ENCODE results near the gene HYAL3. TPM values are rescaled to one million over a fixed set of nuclear protein-coding genes. Genes with fewer than 3 reads are reported as not detected.

HYAL3 gene
- total and polyA plus RNA-seq, 2 of the 13 experiments (the other 11 are each of a cell fraction or from before 2014, with no cell fraction given), result 5.5 to 10.4 TPM

- TF ChIP-seq TBL1XR1 (IDR thresholded peaks at IDR 0.05; ENCODE audit: borderline replicate concordance, low read length, partially characterized antibody), result no peak
- no peak for TF ChIP-seq GPBP1L1 (CRISPR knock-in tag; IDR thresholded peaks at IDR 0.05)
- TF ChIP-seq ZNF605 (CRISPR knock-in tag; IDR thresholded peaks at IDR 0.05), result no peak; the same call in 1 of the 2 replicates
- 0 out of 2 replicates have a peak, but pooled peaks have one; percentile 13 for TF ChIP-seq KLF6 (CRISPR knock-in tag; IDR thresholded peaks at IDR 0.05)
- peak; percentile 70 for TF ChIP-seq ZNF501 (CRISPR knock-in tag; IDR thresholded peaks at IDR 0.05)
- TF ChIP-seq ATF7 (IDR thresholded peaks at IDR 0.05), result no peak
- TF ChIP-seq ATF7 (CRISPR knock-in tag; IDR thresholded peaks at IDR 0.05), result peak; percentile 59; the same call in 1 of the 2 replicates
- no peak for TF ChIP-seq ZNF263 (CRISPR knock-in tag; IDR thresholded peaks at IDR 0.05)
- peak; percentile 37 for TF ChIP-seq ZNF407 (CRISPR knock-in tag; IDR thresholded peaks at IDR 0.05; ENCODE audit: not compliant biosample characterization)
- no peak for TF ChIP-seq KDM4B (CRISPR knock-in tag; IDR thresholded peaks at IDR 0.05)
- TF ChIP-seq NFKBIZ (CRISPR knock-in tag; IDR thresholded peaks at IDR 0.05), result no peak
- TF ChIP-seq ZSCAN22 (CRISPR knock-in tag; IDR thresholded peaks at IDR 0.05), result 0 out of 2 replicates have a peak, but pooled peaks have one; percentile 27
- no peak for TF ChIP-seq ZNF83 (CRISPR knock-in tag; IDR thresholded peaks at IDR 0.05; ENCODE audit: borderline replicate concordance)
- TF ChIP-seq DRAP1 (CRISPR knock-in tag; IDR thresholded peaks at IDR 0.05), result peak; percentile 18; the same call in 1 of the 2 replicates
- TF ChIP-seq ZNF614 (CRISPR knock-in tag; IDR thresholded peaks at IDR 0.05; ENCODE audit: borderline replicate concordance), result 0 out of 2 replicates have a peak, but pooled peaks have one; percentile 38
- TF ChIP-seq ZNF75D (CRISPR knock-in tag; IDR thresholded peaks at IDR 0.05; ENCODE audit: borderline replicate concordance), result no peak
- TF ChIP-seq ISL2 (CRISPR knock-in tag; IDR thresholded peaks at IDR 0.05), result peak; percentile 44; the same call in 1 of the 2 replicates
- TF ChIP-seq CBX5 (CRISPR knock-in tag; IDR thresholded peaks at IDR 0.05; ENCODE audit: borderline replicate concordance), result peak; percentile 31; the same call in 1 of the 2 replicates
- TF ChIP-seq FOXO1 (CRISPR knock-in tag; IDR thresholded peaks at IDR 0.05), result no peak
Measured at GRCh38 chr3:50324351-50325112, 25.3 kb upstream of the HYAL3 start (continued).
